Amygdala (tissue), 56 donors: ENCODE results near the gene ATL3.
"Not testable (repeated sequence)": the region's sequence is repeated elsewhere in the genome, so short reads cannot be mapped to it uniquely, and the experiment has no call there.

ENCODE experiments used
- DNase-seq, 56 donors: peaks; one replicate each; lab custom pipeline; 2025; lab: John Stamatoyannopoulos, UW

Gene ATL3, protein sequence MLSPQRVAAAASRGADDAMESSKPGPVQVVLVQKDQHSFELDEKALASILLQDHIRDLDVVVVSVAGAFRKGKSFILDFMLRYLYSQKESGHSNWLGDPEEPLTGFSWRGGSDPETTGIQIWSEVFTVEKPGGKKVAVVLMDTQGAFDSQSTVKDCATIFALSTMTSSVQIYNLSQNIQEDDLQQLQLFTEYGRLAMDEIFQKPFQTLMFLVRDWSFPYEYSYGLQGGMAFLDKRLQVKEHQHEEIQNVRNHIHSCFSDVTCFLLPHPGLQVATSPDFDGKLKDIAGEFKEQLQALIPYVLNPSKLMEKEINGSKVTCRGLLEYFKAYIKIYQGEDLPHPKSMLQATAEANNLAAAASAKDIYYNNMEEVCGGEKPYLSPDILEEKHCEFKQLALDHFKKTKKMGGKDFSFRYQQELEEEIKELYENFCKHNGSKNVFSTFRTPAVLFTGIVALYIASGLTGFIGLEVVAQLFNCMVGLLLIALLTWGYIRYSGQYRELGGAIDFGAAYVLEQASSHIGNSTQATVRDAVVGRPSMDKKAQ

DNA sequence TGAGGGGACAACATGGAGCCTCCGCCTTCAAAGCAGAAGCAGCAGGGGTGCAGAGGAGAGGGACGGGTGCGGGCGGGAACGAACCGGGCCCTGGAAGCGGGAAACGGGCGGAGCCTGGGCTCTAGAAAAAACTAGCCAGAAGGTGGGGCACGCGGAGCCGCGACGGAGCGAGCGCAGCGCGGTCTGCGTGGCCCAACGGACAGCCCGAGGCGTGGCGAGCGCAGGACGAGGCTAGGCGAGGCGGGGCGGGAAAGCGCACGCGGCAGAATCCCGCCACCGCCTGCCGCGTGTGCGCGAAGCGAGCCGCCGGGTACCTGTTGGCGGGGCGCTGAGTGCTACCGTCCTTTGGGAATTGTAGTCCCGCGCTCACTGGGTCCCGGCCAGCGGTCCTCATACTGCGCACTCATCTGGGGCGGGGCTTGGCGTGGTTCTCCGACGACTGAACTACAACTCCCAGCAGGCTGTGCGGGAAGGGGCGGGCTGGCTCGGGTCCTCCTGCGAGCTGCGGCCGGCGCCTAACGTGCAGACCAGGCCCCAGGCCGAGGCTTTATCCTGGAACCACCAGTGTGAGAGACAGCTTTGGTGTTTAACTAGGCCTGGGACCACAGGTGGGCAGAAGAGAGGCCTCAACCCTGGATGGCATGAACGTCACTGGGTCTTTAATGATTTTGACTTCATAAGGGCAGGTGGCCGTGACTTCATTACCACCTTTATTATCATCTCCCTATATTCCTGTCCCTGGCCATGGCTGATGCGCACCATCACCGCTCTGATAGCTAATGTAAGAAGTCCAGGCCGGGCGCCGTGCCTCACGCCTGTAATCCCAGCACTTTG lies at the start of gene ATL3:
Gene ATL3, minus strand, starts transcription at position 55 of the 834 bp plus-strand sequence. Its CDS starts 41 bp downstream, at position 14.
- DNase-seq = peak; percentile 37 to 98 (median 94)

DNA sequence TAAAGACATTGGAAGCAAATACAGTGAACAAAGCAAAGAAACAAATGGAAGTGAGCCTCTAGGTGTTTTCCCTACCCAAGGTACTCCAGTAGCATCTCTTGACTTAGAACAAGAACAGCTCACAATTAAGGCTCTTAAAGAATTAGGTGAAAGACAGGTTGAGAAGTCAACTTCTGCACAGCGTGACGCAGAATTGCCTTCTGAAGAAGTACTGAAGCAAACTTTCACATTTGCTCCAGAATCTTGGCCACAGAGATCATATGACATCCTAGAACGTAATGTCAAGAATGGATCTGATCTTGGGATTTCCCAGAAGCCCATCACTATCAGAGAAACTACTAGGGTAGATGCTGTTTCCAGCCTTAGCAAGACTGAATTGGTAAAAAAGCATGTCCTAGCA lies 49.4 kb upstream of the ATL3 start:
- DNase-seq = no peak

DNA sequence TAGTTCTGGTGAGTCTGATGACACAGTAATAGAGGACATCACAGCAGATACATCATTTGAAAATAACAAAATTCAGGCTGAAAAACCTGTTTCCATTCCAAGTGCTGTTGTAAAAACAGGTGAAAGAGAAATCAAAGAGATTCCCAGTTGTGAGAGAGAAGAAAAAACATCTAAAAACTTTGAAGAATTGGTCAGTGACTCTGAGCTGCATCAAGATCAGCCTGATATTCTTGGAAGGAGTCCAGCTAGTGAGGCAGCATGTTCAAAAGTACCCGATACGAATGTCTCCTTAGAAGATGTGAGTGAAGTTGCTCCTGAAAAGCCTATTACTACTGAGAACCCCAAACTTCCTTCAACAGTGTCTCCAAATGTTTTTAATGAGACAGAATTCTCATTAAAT lies 48.8 kb upstream of the ATL3 start:
- no peak for DNase-seq

DNA sequence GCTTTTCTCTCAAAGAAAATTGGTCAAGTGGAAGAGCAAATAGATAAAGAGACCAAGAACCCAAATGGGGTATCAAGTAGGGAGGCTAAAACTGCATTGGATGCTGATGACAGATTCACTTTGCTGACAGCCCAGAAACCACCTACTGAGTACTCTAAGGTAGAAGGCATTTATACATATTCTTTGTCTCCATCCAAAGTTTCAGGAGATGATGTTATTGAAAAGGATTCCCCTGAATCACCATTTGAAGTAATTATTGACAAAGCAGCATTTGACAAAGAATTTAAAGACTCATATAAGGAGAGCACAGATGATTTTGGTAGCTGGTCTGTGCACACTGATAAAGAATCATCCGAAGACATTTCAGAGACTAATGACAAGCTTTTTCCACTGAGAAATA lies 47.8 kb upstream of the ATL3 start:
- DNase-seq = no peak

DNA sequence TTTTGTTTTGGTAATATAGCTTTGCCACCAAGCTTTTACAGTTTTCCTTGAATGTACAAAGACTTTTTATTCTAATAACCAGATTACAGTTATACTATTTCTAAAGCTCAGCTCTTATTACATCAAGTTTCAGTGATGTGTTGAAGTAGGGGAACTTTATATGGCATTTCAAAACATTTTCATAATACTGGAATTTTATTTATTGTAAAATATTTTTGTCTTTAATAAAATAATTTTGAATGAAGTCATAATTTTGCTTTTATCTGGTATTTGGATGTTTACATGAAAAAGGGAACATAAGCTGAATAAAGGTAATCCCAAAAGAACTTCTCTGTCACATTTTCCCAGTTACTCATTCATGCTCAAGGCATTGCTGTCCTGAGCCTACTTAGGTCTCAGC lies 44.9 kb upstream of the ATL3 start:
- no peak for DNase-seq

DNA sequence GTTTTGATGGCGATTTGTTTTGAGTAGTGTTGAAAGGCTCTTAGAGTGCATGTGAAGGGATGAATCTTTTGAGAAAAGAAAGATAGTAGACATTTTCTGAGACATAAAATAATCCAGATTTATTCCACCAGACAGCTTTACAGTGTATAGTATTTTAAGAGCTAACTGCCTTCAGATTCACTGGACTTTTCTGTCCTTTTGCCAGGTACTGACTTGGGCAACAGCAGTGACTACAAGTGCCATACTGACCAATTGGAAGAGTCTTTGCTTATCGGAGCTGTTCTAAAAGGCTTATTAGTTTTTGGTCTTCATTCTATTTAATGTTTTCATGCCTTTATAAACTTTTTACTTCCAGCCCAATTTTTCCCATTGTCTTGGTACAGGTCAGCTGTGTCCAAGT lies 42.6 kb upstream of the ATL3 start:
- DNase-seq = no peak

DNA sequence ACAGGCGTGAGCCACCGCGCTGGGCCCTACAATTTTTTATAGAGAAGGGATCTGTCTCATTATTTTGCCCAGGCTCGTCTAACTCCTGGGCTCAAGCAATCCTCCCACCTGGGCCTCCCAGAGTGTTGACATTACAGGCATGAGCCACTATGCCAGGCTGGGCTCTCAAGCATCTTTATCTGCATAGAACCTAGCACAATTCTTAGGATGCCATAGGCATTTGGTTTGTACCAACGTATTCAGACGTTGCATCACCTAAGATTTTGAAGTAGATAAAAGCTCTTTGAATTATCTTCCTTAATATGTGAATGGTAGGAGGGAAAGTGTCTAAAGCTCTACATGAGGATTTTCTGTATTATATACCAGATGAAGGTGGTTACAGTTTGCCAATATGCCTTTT lies 40.7 kb upstream of the ATL3 start:
- DNase-seq = no peak

DNA sequence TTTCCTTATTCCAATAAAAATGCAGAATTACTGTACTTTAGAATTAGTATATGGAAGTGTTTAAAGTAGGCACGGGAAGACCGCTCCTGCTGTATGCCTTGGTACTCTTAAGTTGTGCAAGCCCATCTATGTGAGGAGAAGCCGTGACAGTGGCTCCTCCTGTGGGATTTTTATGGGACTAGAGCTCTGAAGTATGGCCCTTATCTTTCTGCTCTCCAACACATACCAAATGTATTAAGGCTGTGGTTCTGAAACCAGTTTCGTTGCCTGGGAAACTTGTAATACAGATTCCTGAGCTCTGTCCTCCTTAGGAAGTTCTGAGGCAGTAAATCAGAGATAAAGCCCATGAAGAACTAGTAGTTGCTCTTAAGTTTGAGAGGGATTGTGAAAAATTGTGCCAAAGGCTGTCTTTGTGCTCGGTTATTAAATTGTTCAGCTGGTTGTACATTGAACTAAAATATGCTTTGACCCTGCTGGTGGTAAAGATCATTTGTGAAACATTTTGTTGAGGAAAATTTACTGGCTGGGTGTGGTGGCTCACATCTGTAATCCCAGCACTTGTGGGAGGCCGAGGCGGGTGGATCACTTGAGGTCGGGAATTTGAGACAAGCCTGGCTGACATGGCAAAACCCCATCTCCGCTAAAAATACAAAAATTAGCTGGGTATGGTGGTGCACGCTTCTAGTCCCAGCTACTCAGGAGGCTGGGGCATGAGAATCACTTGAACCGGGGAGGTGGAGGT lies 39.5 kb upstream of the ATL3 start:
- DNase-seq = no peak

DNA sequence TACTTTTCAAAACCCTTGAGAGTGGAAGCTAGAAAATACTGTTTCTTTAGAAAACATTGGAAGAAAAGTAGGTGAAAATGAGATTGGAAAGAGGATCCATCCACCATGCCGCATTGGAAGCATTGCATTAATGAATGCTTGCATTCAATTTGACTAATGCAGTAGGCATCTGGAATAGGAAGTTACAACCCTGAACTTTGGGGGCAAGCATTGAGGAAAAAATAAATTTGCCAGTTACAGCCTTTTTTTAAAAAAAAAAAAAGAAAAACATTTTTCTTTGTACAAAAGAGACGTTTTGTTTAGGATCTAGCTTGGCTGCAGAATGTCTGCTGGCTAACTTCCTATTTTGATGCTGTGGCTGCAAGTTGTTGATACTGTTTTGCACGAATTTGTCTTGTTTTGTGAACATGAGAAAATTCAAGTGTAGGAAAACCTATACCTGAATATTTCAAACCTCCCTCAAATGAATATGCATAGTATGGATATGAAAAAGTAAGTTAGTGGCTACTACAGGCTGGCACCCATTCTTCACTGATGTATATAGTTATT lies 38.2 kb upstream of the ATL3 start:
- no peak for DNase-seq

DNA sequence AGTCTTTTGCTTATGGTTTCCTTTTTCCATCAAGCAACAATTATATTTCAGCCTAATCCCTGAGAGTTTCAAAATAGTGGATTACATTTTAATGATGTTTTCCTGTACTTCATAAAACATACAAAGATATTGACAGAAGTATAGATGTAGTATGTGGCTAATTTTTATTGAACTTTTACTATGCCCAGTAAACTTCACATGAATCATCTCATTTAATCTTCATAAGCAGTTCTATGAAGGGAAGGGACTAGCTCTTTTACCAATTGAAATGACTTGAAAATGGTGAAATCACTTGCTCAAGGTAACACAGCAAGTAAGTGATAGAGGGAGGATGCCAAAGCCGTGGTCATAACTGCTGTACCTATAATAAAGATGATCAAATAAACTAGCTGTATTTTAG lies 37.6 kb upstream of the ATL3 start:
- DNase-seq = no peak

DNA sequence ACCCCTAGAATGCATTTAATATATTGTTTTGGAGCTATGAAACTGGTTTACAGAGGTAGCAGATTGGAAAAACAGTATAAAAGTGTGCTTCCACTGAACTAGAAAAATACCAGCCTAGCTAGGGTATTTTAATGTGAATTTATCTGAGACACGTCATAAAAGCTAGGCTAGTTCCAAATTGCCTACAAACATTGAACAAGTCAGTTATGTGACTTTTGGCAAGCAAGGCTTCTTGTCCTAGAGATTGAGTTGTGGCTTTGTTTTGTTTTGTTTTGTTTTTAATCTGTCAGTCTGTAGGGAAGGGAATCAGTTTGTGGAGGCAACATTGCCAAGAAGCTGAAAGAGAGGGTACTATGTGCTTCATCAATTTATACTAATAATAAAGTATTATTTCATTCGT lies 34.4 kb upstream of the ATL3 start:
- DNase-seq = no peak

DNA sequence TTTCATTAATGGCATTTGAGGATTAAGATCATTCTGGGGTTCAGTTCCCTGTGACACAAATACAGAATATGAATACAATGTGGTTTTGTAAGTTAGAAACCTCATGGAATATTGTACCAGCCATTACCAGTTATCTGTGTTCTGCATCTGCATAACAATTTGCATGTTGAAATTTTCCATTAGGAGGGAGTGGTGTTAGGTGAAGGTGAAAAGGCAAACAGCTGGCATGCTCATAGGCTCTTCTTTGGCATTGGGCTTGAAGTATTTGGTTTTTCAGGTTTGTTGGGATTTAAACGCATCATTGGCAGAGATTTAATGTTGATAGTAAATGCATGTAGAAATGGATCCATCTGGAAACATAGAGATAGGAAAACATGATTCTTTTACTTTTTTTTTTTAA lies 28.7 kb upstream of the ATL3 start:
- no peak for DNase-seq

DNA sequence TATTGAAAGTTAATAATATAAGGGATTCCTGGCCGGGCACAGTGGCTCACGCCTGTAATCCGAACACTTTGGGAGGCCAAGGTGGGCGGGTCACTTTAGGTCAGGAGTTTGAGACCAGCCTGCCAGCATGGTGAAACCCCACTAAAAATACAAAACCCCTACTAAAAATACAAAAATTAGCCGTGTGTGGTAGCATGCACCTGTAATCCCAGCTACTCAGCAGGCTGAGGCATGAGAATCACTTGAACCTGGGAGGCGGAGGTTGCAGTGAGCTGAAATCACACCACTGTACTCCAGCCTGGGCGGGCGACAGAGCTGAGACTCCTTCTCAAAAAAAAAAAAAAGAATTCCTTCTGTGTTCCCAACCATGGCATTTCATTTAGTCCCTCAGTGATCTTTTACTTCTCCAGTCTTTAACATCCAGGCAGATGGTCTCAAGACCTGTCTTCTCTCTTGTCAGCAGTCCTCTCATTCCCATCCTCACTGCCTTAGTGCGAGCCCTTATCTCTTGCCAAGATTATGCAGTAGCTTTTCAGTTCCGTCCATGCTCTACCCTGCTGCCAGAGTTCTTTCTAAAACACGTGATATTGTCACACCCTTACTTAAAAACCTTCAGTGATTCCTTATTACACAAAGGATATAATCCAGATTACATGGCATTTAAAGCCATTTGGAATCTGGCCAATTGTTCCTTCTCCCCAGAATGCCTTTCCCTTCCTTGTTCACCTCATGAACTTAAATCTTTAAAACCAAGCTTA lies 28.0 kb upstream of the ATL3 start:
- peak in 1 of 56 donors; percentile 10 for DNase-seq

DNA sequence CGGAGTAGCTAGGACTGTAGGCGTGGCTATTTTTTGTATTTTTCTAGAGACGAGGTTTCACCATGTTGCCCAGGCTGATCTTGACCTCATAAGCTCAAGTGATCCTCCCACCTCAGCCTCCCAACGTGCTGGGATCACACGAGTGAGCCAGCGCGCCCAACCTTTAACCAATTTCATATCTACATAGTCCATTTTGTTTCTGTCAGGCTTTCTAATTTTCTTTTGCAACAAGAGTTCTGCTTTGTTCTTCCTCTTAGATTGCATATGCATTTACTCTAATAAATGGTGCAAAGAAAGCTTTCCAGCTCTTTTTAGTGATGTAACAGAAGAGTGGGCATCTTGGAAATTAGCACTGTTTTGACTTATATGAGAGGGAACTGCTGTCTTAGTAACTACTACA lies 23.4 kb upstream of the ATL3 start:
- no peak for DNase-seq

DNA sequence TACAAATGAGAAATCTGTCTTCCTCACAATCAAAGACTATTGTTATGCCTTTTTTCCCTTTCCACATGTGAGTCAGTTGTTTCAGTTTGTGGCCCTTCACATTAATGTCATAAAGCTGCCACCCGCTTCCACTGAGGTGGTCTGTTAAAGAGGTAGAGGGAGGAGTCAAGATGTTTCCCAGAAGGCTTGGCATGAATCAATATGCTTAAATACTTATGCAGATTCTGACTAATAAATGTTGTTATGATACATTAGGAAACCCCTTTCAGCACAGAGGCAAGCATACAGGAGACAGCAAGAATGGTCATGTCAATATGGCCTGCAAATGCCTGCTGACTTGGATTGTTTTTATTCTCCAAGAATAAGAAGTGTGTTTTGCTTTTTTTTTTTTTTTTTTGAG lies 16.7 kb upstream of the ATL3 start:
- DNase-seq = no peak

DNA sequence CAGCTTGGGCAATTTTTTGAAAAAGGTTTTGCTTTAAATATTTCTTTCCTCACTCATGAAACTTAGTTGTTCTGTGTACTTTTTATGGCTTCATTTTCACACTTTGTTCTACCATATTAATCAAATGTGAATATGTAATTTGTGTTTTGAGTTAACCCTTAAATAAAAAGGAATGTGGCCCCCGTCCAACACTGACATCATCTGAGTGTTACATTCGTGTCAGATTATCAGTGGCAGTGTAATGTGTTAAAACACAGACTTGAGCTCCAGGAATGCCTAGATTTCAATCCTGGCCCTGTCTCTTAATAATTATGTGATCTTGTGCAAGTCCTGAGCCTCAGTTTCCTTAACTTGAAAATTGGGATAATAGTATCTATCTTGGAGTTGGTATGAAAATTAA lies 15.8 kb upstream of the ATL3 start:
- no peak for DNase-seq

DNA sequence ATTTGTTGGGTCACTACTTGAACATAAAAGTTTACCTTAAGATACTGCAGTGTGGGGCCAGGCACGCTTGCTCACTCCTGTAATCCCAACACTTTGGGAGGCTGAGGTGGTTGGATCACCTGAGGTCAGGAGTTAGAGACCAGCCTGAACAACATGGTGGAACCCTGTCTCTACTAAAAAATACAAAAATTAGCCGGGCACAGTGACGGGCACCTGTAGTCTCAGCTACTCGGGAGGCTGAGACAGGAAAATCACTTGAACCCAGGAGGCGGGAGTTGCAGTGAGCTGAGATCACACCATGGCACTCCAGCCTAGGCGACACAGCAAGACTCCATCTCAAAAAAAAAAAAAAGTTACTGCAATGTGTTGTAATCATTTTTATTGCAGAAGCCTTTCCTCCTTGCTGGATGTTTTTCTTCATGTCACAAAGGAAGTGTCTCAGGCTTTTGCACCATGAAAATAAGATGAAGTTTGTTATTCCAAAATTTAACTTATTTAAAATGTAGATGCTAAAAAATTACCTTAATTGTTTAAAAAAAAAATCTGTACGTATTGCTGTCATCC lies 14.1 kb upstream of the ATL3 start:
- not testable (repeated sequence) for DNase-seq

DNA sequence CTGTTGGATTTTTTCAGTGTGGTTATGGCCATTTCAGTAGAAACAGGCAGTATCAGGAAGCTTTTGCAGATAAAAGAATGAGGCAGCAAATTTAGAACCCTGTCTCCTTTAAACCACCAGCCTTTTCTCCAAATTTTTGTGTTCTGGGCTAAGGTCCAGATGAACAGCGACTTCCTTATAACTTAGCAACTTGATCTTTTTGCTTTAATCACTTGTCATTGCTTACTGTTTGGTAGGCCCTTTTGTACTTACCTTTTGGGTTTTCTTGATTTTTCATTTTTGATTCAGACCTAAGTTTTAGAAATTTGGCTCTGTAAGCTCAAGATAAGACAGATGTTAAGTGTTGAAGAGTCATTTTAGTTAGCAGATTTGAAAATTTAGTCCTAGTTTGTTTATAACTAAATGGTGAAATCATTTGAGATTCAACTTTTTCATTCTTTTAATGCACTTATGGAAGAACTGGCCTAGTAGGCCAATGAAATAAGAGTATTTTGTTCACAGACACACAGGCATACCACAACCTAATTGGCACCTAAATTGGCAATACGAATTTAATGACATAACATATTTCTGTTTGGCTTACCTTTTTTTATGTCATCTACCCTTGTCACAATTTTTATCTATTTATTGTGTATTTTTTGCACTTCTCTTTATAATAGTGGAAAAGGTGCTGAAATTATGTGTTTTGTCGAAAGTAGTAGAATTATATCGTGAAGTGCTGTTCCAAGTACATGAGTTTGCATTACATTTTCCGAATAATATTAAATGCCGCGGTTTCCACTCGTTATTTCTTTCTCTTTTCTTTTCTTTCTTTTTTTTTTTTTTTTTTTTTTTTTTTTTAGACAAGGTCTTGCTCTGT lies 12.2 kb upstream of the ATL3 start:
- DNase-seq = no peak
